Measurements from ENCODE around the gene ECM1. TPM values are rescaled to one million over a fixed set of nuclear protein-coding genes. Genes with fewer than 3 reads are reported as not detected.

ECM1 gene
- total and polyA plus RNA-seq, 3 experiments from 2014 or later = 0.09 to 1.5 (median 1.3) TPM

DNA sequence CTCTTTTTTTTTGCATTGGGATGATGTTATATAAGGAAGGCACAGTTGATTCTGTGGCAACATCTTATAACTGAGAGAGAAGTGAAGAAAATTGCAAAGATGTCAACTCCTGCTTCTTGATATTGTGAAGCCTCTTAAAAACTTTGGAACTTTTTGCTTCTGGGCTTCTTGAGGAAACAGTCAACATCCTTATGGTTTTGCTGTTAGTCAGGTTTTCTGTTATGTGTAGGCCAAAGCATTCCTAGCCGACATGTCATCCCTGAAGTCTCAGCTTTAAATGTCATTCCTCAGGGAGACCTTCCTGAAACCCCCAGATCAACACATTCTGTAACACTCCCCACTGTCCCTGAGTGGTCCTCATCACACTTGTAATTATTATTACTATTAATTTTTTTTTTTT is 20.3 kb downstream of the ECM1 start:
- H3K36me3 ChIP-seq (ENCODE audit: insufficient read depth, low read length) = no peaks in the 10 kb centered on the region
- H3K27me3 Mint-ChIP-seq = no peaks in the 10 kb centered on the region
- H3K4me3 ChIP-seq (ENCODE audit: low read length) = no peak overlapping the region
- H3K9me3 Mint-ChIP-seq = no peaks in the 10 kb centered on the region
- no peak overlapping the region for H3K27ac Mint-ChIP-seq
- no peaks in the 10 kb centered on the region for H3K4me1 ChIP-seq (ENCODE audit: insufficient read depth, low read length)
- H3K27ac ChIP-seq (ENCODE audit: low read depth, low read length) = no peak overlapping the region
- no peaks in the 10 kb centered on the region for H3K9me3 ChIP-seq (ENCODE audit: low read length)
- peaks cover 0 to 3% (median 0%) of the 10 kb centered on the region in 3 donors for H3K4me1 Mint-ChIP-seq
- H3K27me3 ChIP-seq (ENCODE audit: insufficient read depth, low read length, poor library complexity, severe bottlenecking) = no peaks in the 10 kb centered on the region
- POLR2A ChIA-PET = no interaction called here
- H3K4me3 Mint-ChIP-seq = no peak overlapping the region
- H3K36me3 Mint-ChIP-seq = no peaks in the 10 kb centered on the region
- no peak for DNase-seq
- CTCF ChIA-PET = no interaction called here

DNA sequence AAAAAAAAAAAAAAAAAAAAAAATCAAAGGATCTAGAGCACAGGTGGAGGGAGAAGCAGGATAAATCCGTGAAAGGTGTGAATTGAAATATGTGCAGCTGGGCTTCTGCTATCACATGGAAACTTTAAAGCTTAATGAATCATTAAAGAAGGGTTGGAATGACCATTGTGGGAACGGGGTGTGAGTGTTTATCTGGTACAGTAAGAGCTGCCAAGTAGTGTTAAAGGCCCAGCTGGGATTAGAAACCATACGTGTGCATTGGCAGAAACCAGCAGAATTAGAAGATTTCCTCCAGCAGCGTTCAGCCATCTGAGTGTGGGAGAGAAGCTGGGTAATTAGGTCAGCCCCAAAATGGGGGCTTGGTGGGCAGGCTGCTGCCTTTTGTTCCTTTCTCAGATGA is 21.1 kb downstream of the ECM1 start:
- Mint-ChIP-seq H3K4me1 (peaks cover 0 to 3% (median 0%) of the 10 kb centered on the region in 3 donors), H3K4me3 (no peak overlapping the region), H3K27me3 (no peaks in the 10 kb centered on the region), H3K9me3 (no peaks in the 10 kb centered on the region), H3K27ac (peak overlapping the region in 1 of 8 donors; percentile 24), H3K36me3 (no peaks in the 10 kb centered on the region)
- Histone ChIP-seq H3K4me3 (ENCODE audit: low read length) (no peak overlapping the region), H3K9me3 (ENCODE audit: low read length) (no peaks in the 10 kb centered on the region), H3K36me3 (ENCODE audit: insufficient read depth, low read length) (no peaks in the 10 kb centered on the region), H3K27ac (ENCODE audit: low read depth, low read length) (no peak overlapping the region), H3K27me3 (ENCODE audit: insufficient read depth, low read length, poor library complexity, severe bottlenecking) (no peaks in the 10 kb centered on the region), H3K4me1 (ENCODE audit: insufficient read depth, low read length) (no peaks in the 10 kb centered on the region)
- ChIA-PET CTCF (interaction anchor here (0.7 kb wide), 1 partner anchor 60 kb away, joined by 3 read pairs; no protein-coding TSS in a partner anchor), POLR2A (no interaction called here)
- DNase-seq = no peak

DNA sequence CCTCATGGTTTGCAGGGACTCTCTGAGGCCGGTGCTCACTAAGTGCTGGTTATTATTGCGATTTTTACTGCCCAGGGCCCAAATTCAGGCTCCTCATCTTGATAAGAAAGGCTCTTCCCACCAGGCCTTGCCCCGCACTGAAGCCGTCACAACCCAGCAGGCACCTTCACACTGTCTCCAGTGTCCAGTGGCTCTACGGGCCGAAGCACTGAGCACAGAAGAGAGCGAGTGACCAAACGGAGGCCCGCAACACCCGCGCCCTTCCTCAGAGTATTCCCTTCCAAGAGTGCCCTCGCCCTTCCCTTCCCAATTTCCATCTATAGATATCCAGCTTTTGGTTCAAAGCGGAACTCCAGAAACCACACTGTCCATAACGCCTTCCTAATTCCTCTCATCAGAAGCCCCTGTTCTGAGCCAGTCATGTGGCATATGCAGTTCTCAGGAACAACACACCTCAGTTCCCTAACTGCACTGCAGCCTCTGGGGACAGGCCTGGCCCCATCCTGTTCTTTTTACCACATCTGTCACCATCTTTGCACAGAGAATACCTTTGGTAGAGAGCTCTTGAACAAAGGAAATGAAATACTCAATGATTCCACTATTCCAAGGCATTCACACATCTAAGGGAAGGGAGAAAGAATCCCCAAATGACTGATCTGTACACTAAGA is 22.7 kb downstream of the ECM1 start:
- Histone ChIP-seq H3K27ac (ENCODE audit: low read depth, low read length) (no peak overlapping the region), H3K9me3 (ENCODE audit: low read length) (no peaks in the 10 kb centered on the region), H3K4me1 (ENCODE audit: insufficient read depth, low read length) (no peaks in the 10 kb centered on the region), H3K4me3 (ENCODE audit: low read length) (no peak overlapping the region), H3K27me3 (ENCODE audit: insufficient read depth, low read length, poor library complexity, severe bottlenecking) (no peaks in the 10 kb centered on the region), H3K36me3 (ENCODE audit: insufficient read depth, low read length) (no peaks in the 10 kb centered on the region)
- CTCF ChIA-PET = interaction anchor here (0.9 to 1.4 kb wide), 2 partner anchors 29 to 56 kb away, joined by 3 read pairs; no protein-coding TSS in a partner anchor
- Mint-ChIP-seq H3K9me3 (no peaks in the 10 kb centered on the region), H3K4me3 (no peak overlapping the region), H3K36me3 (no peaks in the 10 kb centered on the region), H3K27me3 (peaks cover 0 to 2% of the 10 kb centered on the region in 2 donors), H3K4me1 (peaks cover 0 to 3% (median 0%) of the 10 kb centered on the region in 3 donors), H3K27ac (peak overlapping the region in 1 of 8 donors; percentile 32)
- no peak for DNase-seq
- POLR2A ChIA-PET = interaction anchor here (0.5 kb wide), 1 partner anchor 64 kb away, joined by 5 read pairs; no protein-coding TSS in a partner anchor

DNA sequence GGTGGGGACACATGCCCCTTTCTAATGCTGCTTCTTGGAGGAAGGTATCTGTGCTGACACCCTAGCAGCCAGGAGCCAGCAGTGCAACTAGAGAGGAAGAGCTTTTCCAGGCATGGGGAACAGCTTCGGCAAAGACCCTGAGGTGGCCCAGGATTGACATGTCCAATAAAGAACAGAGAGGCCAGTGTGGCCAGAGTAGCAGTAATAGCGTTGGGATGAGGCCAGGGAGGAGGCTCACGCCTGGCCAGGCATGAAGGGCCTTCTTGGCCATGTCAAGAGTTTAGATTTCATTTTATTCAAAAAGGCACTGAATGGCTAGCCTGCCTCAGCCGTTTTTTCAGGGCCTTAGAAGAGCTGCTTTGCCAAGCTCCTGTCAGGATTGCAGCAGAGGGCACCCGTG is 25.0 kb downstream of the ECM1 start:
- no peak overlapping the region for H3K4me3 ChIP-seq (ENCODE audit: low read length)
- H3K4me1 Mint-ChIP-seq = peaks cover 0 to 3% (median 0%) of the 10 kb centered on the region in 3 donors
- no peaks in the 10 kb centered on the region for H3K36me3 ChIP-seq (ENCODE audit: insufficient read depth, low read length)

DNA sequence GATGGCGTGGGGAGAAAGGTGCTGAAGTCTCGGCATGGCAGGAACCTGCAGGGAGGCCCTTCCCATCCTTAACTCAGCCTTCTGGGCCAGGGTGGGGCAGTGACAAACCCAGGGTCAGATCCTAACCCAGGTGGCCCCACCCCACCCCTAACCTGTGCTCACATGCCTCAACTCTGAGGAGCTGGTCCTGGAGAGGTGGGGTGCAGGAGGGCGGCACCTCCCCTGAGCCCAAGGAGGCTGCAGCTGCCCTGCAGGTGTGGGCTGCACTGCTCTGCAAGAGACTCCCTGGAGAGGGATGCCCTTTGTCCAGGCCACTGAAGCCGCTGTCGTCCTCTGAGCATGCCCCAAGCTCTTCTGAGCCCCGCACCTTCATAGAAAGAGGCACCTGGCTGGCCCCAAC is 26.1 kb downstream of the ECM1 start:
- Histone ChIP-seq H3K4me1 (ENCODE audit: insufficient read depth, low read length) (no peaks in the 10 kb centered on the region), H3K4me3 (ENCODE audit: low read length) (no peak overlapping the region), H3K27ac (ENCODE audit: low read depth, low read length) (no peak overlapping the region), H3K36me3 (ENCODE audit: insufficient read depth, low read length) (no peaks in the 10 kb centered on the region), H3K27me3 (ENCODE audit: insufficient read depth, low read length, poor library complexity, severe bottlenecking) (no peaks in the 10 kb centered on the region), H3K9me3 (ENCODE audit: low read length) (no peaks in the 10 kb centered on the region)
- no peak for DNase-seq
- ChIA-PET CTCF (no interaction called here), POLR2A (no interaction called here)
- H3K27ac Mint-ChIP-seq = peak overlapping the region in 1 of 8 donors; percentile 85
- H3K36me3 Mint-ChIP-seq = peaks cover 0 to 1% (median 0%) of the 10 kb centered on the region in 3 donors
- H3K27me3 Mint-ChIP-seq = peaks cover 6 to 8% of the 10 kb centered on the region in 2 donors
- no peak overlapping the region for H3K4me3 Mint-ChIP-seq
- no peaks in the 10 kb centered on the region for H3K9me3 Mint-ChIP-seq
- H3K4me1 Mint-ChIP-seq = peaks cover 0 to 3% (median 0%) of the 10 kb centered on the region in 3 donors

More for the DNA sequence above, 25.0 kb downstream of the ECM1 start:
- DNase-seq = no peak
- Histone ChIP-seq H3K27me3 (ENCODE audit: insufficient read depth, low read length, poor library complexity, severe bottlenecking) (no peaks in the 10 kb centered on the region), H3K9me3 (ENCODE audit: low read length) (no peaks in the 10 kb centered on the region), H3K4me1 (ENCODE audit: insufficient read depth, low read length) (no peaks in the 10 kb centered on the region), H3K27ac (ENCODE audit: low read depth, low read length) (no peak overlapping the region)
- CTCF ChIA-PET = interaction anchor here (0.8 to 1.8 kb wide), 10 partner anchors 10 to 82 kb away, joined by 3 to 8 read pairs (median 4); partner anchors contain the start of gene FALEC
- POLR2A ChIA-PET = no interaction called here
- peaks cover 3 to 4% of the 10 kb centered on the region in 2 donors for H3K27me3 Mint-ChIP-seq
- H3K4me3 Mint-ChIP-seq = no peak overlapping the region
- no peaks in the 10 kb centered on the region for H3K9me3 Mint-ChIP-seq
- H3K36me3 Mint-ChIP-seq = no peaks in the 10 kb centered on the region
- H3K27ac Mint-ChIP-seq = peak overlapping the region in 1 of 8 donors; percentile 70

DNA sequence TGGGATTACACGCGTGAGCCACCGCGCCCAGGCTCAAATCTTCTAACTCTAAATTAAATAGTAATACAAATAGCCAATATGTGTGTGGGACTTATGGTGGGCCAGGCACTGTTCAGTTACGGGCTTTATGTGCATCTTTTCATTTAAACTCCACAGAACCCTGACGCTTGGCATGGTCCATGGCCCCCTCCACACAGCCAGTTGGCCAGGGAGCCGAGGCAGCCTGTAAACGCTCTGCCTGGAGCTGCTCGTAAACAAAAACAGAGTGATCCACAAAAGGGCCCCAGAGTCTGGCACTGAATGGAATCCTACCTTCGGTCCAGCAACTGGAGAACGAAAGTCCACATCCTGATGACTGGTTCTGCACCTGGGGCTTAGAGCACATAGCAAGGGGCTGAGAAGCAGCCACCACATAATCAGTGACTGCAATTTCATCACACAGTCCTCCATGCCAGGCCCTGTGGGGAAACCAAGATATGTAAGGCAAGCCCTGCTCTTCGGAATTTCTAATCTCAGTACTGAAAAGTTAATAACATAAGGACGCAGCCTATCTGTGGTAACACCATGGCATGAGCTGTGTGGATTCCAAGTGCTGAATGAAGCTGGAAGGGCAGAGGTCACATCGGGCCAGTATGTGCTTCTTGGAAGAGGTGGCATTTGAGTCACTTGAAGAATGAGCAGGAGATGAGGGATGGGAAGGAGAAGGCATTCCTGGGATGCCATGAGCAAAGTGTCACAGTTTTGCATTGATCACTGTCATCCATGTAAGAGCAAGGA is 27.8 kb downstream of the ECM1 start:
- Histone ChIP-seq H3K4me1 (ENCODE audit: insufficient read depth, low read length) (no peaks in the 10 kb centered on the region), H3K27ac (ENCODE audit: low read depth, low read length) (no peak overlapping the region), H3K27me3 (ENCODE audit: insufficient read depth, low read length, poor library complexity, severe bottlenecking) (no peaks in the 10 kb centered on the region), H3K4me3 (ENCODE audit: low read length) (no peak overlapping the region), H3K9me3 (ENCODE audit: low read length) (no peaks in the 10 kb centered on the region), H3K36me3 (ENCODE audit: insufficient read depth, low read length) (no peaks in the 10 kb centered on the region)
- H3K36me3 Mint-ChIP-seq = peaks cover 0 to 1% (median 0%) of the 10 kb centered on the region in 3 donors
- ChIA-PET POLR2A (interaction anchor here (0.5 kb wide), 1 partner anchor 14 kb away, joined by 5 read pairs; no protein-coding TSS in a partner anchor), CTCF (interaction anchor here (1.0 kb wide), 1 partner anchor 24 kb away, joined by 5 read pairs; no protein-coding TSS in a partner anchor)
- peak overlapping the region in 1 of 8 donors; percentile 79 for H3K27ac Mint-ChIP-seq
- H3K9me3 Mint-ChIP-seq = no peaks in the 10 kb centered on the region
- H3K27me3 Mint-ChIP-seq = peaks cover 6 to 8% of the 10 kb centered on the region in 2 donors
- H3K4me1 Mint-ChIP-seq = peaks cover 0 to 3% (median 0%) of the 10 kb centered on the region in 3 donors
- H3K4me3 Mint-ChIP-seq = no peak overlapping the region
- no peak for DNase-seq

DNA sequence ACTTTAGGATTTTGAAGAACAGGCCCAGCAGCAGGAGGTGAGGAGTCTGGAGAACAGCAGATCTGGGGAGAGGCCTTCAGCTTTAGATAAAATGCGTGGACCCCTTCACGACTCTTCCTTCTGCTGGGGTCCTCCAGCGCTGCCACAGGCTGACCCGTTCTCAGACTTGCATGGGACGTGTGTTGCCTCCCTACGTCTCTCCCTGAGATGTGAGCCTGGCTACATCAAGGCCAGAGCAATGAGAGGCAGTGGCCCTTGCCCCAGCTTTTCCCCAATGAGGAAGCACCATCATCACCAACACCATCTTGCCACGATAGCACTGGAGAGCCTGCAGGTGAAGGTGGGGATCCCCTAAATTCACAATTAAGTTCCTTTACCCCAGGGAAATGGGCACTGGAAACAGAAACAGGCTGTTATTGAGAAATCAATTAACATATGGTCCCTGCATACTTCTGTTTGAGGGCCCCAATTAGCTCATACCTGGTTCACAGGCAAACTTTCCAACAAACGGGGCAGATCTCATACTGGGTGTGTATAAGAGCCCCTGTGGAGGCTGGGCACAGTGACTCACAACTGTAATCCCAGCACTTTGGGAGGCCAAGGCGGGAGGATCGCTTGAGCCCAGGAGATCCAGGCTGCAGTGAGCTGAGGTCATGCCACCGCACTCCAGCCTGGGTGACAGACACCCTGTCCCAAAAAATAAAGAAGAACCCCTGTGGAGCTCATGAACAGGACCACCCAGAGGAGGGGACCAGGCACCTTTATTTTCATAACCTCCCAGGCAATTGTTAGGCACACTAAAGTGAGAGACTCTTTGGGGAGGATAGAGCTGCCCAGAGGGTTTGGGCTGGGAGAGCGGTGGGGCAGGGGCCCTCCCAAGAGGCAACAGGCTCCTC is 29.2 kb downstream of the ECM1 start:
- H3K27me3 ChIP-seq (ENCODE audit: insufficient read depth, low read length, poor library complexity, severe bottlenecking) = no peaks in the 10 kb centered on the region
- ChIA-PET POLR2A (no interaction called here), CTCF (interaction anchor here (1.0 kb wide), 1 partner anchor 23 kb away, joined by 5 read pairs; no protein-coding TSS in a partner anchor)
- Mint-ChIP-seq H3K36me3 (peaks cover 0 to 1% (median 0%) of the 10 kb centered on the region in 3 donors), H3K4me3 (no peak overlapping the region), H3K4me1 (peaks cover 0 to 3% (median 0%) of the 10 kb centered on the region in 3 donors), H3K27ac (peak overlapping the region in 1 of 8 donors; percentile 65), H3K27me3 (peaks cover 6 to 8% of the 10 kb centered on the region in 2 donors), H3K9me3 (no peaks in the 10 kb centered on the region)
- H3K4me3 ChIP-seq (ENCODE audit: low read length) = no peak overlapping the region
- H3K9me3 ChIP-seq (ENCODE audit: low read length) = no peaks in the 10 kb centered on the region
- no peaks in the 10 kb centered on the region for H3K36me3 ChIP-seq (ENCODE audit: insufficient read depth, low read length)
- no peak for DNase-seq
- H3K27ac ChIP-seq (ENCODE audit: low read depth, low read length) = no peak overlapping the region
- H3K4me1 ChIP-seq (ENCODE audit: insufficient read depth, low read length) = no peaks in the 10 kb centered on the region

All from CD8-positive, alpha-beta memory T cell (primary cell).